Activated naive CD4-positive, alpha-beta T cell (primary cell): ENCODE data around the gene SRSF1.
"Not testable (repeated sequence)": the region's sequence is repeated elsewhere in the genome, so short reads cannot be mapped to it uniquely, and the experiment has no call there.

Source experiments
- DNase-seq, 4 experiments: peaks; one replicate each; lab custom pipeline; 2025; lab: John Stamatoyannopoulos, UW

SRSF1 gene

DNA sequence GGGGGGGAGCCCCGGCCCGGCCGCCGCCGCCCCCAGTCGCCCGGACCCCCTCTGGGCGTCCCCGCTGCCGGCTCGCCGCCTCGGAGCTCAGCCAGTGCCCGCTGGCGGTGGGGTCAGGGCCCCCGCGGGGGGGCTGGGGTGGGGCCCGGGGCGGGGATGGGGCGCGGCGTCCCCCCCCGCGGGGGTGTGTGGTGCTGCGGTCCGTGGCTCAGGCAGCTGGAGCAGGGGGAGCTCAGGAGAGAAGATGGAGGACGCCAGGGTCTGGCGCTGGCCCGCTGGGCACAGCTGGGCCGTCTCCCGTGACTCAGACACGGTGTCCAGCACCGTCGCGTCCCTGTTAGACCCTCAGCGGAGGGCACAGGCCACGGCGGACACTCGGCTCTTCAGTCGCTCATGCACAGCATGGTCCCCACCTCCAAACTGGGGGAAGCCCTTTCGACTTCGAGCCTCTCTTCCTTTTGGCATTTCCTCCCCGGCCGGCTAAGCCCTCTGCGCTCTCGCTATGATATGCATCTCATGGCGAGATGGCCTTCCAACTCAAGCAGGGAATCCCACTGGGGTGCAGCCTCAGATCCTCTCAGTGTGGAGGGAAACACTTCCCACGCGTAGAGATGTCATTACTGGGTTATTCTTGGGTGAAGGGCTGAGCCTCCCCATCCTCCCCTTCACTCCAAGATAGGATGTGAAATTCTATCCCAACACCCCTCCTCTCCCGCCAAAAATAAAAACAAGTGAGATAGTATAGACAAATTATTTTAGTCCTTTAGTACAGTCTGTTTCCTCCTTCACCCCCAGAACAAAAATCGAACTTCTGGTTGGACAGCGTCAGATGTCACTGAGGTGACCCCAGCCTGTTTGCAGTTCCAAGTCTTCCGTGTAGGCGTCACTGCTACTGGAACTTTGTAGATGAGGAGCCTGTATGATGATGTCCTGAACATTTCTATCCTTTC, 18.5 kb downstream of the SRSF1 start:
- peak in 3 of 4 experiments; percentile 62 to 75 (median 63) for DNase-seq

DNA sequence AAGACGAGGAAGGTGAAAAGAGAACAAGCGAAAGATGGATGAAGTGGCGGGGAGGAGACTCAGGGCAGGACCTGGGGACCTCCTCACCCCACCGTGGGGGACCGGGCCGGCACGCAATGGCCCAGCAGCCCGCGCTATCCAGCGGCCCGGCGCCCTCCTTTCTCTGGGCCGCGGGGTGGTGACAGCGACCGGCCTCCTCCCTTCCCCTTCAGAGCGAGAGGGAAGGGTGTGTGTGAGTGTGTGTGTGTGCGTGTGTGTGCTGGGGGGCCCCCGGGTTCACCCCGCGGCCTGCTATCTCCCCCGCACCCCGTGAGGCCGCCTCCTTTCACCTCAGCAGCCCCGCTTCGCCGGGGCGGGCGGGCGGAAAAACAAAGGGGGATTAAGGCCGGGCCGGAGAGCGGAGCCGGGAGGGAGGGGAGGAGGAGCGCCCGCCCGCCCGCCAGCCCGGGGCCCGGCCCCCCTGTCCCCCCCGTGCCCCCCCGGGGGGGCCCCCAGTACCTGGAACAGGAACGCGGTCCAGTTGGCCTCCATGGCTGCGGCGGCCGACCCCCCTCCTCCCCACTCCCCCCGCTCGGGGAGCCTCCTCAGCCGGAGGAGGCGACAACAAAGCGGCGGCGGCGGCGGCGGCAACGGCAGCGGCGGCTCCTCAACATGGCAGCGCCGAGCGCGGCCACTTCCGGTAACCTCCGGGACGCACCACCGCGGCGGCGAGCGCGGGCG, 19.3 kb downstream of the SRSF1 start, which contains the start of gene VEZF1:
TSS of gene VEZF1 (minus strand) at position 674 of the 720 bp plus-strand sequence. CDS start at position 531, 143 bp downstream.
- DNase-seq: peak; percentile 48 to 75 (median 64)

DNA sequence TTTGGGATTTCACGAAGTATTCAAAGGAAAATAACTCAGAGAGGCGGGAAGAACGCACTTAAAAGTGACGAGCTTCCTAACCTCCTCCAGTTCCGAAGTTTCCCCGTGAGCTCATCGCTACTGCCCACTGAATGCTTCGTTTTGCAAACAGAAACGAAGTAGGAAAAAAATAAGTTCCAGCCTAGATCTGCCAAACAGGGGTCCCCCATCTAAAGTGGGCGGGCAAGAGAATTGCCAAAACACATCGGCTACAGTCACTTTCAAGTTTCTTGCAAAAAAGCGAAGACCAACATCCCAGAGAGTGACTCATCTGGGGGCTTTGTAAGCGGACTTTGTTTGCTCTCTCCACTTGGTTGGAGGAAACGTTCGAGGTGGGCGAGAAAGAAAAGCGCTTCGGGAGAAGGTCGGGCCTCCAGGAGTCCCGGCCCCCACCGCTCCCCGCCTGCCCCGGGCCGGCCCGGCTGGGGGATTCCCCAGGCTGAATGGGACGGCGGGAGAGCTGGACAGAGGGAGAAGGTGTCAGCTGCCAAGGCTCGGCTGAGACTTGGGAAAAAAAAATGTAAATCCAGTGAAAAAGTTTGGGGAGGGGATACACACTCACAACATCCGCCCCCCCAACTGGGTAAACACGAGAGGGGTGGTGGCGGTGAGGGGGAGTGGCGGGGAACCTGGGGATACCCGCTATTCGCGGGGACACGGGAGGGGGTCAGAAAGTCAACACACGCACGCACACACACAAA, 20.0 kb downstream of the SRSF1 start:
- DNase-seq: peak in 2 of 4 experiments; percentile 7 to 29

DNA sequence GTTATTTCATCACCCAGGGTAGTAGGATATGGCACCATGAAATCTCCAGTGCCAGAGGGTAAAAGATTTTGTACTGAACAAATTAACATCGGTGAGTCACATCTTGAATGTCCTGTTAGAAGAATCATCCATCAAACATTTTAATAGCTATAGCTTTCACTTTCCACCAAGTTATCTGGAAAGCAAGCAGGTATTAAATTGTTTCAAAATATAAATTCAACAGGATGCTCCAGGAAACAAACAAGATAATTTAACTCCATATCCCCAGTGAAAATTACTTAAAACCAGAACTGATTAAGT, 21.4 kb downstream of the SRSF1 start:
- DNase-seq: no peak

DNA sequence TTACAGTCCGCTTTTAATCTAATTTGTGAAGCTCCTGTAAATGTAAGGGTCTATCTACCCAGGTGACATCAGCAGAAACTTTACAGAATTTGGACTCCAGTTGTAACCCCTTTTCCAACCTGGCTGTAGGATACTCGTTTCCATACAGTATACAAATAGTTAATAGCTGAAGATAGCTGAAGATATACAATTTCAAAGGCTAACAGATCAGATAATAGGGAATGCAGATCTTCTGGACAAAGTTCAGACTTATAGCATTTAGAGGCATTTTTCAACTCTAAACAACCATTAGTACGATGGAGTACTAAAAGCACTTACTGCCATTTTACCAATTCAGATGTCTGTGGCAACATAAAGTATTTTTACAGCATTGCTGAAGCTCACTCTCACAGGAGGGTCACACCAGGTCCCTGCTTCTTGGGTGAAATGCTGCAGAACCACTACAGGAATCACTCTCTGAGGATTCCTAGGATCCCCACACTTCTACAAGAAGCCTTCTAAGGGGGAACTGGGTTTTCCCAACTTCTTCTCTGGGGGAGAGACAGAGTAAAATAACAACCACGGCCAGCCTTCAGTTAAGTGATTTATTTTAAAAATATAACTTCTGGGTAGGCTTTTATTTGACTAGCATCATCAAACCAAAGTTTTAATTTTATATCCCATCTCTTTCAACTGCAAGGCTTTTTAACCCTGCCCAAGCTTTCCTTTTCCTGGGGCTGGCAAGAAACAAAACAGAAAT, 21.9 kb downstream of the SRSF1 start:
- DNase-seq: no peak

DNA sequence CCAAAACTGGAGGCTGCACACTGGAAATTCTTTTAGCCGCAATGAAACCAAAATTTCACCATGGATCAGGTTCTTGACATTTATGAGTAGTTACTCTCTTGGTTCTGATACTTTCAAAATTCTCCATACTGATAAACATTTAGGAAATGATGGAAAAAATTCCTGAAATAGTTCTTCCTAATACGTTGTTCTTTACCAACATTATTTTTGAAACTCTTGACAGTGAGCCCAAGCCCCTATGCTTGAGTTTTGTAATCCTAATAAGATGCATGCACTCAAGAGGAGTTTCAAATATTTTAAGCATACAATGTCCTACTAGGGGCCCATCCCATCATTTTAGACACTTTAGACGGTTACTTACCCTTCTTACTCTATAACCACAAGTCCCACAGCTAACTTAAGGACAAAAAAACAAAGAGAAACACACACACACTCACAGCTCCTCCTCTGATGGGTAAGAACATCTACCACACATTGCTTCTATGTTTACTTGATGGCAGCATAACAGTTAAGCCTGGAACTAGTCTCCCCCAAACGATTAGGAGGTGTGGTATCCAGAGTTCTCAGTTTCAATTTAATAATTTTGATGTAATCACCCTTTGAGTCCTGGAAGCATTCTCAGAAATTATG, 22.7 kb downstream of the SRSF1 start:
- no peak for DNase-seq

DNA sequence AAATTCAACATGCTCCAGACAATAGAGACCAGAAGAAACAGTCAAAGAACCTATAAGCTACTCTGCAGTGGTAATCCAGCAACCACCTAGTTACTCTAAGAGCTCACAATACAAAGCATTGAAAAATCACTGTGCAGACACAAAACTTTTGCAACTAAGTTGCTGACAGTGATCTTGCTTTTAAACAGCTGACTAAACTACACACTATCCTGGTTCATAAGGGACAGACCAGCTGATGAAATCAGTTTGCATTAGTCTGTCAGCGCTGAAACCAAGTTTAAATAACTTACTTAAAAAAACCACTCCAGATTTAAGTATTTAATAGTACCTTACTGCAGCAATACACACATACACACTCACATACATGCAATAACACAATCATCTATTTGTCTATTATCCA, 23.6 kb downstream of the SRSF1 start:
- DNase-seq: no peak

DNA sequence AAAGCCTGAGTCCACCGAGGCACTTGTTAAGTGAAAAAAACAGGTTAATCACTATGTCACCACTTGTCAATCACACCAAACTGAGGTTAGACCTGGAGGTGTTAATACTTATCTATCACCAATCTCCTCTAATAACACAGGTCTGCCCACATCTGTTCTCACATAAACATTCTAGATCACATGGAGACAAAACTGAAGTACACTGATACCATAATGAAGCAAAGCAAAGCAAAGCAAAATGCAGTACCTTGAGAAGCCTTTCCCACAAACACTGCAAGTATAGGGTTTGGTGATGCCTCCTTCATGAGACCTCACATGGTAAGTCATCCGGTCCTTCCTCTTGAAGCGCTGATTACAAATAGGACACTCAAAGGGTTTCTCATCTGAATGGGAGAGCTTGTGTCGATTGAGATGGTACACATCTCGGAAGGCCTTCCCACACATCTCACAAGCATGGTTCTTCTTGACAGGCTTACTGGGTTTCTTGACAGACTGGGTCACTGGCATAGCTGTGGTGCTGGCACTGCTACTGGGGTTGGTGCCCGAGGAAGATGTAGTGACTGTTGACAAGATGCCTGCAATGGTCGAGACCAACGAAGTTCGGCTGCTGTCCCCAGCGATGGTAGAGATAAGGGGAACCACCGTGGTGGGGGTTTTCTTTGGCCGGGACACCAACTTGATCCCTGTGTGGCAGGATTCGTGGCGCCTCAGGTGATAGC, 24.4 kb downstream of the SRSF1 start:
- no peak for DNase-seq

DNA sequence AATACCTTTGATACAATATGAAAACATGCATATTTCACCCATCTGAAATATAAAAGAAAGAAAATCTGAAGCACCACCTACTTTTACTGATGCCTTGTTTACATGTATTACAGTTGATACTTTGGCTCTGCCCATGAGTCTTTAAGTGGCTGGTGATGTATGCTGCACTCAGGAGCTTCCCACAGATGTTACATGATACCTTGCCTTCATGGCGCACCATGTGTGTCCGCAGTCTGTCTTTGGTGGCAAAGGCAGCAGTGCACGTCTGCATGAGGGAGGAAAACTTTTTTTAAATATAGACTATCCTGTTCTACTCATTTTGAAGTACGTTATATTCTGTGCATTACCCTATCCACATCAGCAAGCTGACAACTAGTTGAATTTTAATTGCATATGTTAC, 26.5 kb downstream of the SRSF1 start:
- no peak for DNase-seq

DNA sequence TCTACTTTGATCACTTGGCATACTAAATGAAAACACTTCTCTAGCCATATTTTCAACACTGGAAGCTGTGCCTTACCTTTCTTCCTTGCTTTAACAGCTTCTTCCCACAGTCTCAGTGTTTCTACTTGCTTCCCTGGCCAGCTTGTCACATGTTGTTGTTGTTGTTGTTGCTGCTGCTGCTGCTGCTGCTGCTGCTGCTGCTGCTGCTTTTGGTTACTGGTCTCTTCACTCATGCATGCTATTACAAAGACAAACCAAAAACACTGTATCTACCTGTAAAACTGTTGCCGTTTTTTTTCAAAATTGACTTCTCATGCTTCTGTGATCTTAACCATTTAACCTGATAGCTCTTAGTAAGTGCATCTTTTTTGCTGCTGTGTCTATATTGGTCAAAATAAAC, 28.0 kb downstream of the SRSF1 start:
- no peak for DNase-seq

DNA sequence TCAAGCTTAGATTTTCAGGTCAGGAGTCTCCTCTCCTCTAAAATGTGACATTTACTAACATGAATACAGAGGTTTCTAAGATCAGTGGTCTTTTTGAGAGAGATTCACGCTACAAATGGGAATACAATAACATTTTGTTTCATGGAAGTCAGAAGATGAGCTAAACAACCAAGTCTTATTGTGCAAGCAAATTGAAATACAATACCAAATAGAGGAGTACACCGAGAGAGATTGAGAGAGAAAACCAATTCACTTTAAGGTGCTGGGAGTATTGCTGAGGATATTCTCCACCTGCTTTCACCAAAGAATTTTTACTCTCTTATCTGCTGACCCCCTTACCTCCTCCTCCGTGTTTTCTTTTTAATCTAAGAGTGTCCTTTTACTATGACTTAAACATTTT, 30.5 kb downstream of the SRSF1 start:
- DNase-seq: no peak

DNA sequence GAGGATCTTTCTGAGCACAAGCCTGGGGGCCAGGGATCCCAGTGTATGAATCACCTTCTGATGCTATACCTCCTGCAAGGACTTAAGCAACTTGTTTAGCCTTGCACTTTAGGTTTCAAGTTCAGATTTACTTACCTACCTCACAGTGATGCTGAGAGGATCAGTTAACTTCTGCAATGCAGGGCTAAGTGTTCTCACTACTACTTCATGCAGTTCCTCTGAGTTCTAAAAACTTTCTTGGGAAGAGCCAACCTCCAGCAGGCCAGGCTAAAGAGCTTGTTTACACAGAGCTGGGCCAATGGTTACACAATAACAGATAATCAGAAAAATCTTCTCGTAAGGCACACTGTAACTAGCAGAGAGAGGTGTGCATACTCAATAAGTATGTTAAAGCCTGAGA, 32.0 kb downstream of the SRSF1 start:
- DNase-seq: no peak

DNA sequence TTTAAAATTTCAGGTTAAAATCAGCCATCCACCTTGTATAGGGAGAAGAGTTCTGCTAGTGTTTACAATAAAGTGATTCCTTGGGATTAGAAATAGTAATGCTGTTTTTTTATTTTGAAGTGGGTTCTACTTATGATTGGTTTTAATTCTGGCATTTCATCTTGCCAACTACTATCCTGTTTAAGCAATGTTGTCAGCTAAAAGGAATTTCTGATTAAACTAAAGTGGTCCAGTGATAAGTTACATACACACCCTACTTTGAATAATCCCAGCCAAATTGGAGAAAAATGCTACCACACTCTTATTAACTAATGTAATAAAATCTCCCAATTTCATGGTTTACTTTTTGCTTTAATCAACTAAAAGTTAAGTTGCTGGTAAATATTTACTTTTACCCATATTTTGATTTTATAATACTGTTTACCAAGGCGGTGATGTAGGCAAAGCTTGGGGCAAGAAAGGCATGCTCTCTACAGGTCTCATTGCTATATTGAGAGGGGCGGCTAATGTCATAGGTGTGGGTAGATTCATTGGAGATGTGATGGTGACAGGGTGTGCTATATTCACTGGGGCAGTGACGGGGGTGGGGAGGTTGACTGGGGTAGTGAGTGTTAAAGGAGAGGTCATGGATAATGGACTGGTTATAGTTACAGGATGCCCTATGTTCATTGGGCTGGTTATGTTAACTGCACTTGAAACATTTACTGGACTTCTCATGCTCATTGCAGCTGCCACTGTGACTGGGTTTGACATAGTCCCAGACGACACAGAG, 32.8 kb downstream of the SRSF1 start:
- not testable (repeated sequence) for DNase-seq

DNA sequence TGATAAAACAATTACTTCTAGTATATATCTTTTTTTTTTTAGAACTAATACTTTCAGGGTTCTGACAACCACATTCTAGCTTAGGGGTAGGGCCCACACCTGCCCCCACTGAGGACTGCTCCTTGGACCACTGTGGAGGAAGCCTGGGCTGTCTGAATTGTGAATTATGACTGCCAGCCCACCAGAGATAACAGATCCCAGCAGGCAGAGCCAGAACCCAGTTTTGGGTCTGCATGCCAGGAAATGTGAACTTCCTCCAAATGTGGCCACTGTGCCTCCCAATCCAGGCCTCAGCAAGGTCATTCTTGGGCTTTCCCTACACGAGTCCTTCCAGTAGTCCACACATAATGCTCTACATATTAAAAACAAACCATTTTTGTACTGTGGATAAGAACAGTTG, 34.9 kb downstream of the SRSF1 start:
- DNase-seq: no peak

DNA sequence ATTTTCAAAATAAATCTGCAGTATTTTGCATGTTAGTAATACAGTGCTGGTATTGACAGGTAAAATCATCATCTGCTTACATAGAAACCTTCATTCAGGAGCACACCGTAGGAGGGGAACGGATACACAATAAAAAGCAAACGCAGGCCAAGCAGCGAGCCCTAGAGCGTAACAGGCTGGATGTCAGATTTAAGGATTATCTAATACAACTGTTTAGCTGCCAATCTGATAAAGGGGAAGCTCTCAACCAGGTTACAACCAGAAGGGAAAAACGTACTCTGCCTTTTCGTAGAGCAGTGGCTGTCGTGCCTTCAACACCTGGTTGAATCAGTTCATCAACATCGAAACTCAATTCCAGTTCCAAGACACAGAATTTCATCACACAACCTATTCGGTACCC, 35.5 kb downstream of the SRSF1 start:
- DNase-seq: no peak

DNA sequence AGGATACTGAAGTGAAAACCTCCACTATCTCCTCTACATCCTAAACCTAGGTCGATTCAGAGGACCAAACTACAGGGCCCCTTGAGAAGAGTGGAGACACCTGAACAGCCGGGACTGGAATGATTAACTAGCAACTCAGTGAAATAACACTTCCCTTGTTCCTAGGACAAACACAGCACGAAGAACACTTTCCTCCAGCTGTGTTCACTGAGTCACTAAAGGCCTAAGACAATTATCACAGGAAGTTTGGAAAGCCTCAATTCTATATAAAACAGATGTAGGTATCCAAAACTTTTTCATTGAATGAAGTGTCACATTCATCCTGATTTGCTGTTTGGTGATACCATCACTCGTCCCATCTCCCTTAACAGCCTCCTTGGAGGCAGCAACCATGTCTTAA, 36.3 kb downstream of the SRSF1 start:
- no peak for DNase-seq

DNA sequence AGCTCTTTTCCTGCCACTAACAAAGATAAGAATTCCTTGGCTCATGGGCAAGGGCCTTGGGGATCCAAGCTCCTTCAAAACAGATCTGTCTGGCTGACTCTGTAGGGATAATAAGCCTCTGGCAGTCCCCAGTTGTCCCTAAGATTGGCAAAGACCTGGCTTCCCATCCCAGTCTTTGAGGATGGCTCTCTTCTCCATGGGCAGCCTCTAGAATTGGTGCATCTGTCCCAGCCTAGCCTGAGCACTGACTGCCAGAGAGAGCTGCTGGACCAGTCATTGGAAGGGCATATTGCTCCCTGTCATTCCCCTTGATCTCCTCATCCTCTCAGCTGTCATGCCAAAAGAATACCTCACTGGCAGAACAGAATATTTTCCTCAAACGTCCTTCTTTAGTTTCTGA, 38.6 kb downstream of the SRSF1 start:
- DNase-seq: no peak

DNA sequence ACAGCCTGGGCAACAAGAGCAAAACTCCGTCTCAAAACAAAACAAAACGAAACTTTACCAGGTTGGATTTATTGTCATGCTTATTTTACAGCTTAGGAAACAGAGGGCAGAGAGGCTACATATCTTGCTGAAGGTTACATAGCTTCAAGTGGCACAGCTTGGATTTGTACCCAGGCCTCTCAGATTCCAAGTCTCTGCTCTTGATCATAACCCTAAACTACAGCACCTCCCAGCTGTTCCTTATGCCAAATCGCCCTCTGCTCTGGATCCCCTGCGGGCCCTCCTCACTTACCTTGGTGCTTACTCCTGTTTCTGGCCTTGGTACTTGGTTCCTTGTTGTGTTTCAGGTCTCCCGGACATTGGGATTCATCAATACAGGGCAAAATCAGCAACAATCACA, 40.2 kb downstream of the SRSF1 start:
- DNase-seq: no peak

DNA sequence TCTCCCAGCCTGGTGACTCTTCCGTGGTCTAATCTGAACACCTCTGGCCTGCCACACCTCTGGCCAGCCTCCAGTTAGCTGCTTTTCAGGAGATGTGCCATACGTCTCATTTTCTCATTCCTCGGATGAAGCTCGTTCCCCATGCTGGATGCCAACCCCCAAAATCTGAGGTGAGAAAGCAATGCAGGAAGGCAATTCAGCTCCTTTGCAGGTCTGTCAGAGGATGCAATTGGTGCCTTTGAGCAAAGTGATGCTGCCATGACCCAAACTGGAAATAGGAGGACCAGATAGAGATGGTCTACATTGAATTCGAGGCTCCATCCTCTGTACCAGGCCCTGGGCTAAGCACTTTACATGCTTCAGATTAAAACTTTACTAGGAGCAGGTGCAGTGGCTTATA, 40.8 kb downstream of the SRSF1 start:
- DNase-seq: no peak
